ENCODE data around the gene FBXO33.

The FBXO33 gene, protein sequence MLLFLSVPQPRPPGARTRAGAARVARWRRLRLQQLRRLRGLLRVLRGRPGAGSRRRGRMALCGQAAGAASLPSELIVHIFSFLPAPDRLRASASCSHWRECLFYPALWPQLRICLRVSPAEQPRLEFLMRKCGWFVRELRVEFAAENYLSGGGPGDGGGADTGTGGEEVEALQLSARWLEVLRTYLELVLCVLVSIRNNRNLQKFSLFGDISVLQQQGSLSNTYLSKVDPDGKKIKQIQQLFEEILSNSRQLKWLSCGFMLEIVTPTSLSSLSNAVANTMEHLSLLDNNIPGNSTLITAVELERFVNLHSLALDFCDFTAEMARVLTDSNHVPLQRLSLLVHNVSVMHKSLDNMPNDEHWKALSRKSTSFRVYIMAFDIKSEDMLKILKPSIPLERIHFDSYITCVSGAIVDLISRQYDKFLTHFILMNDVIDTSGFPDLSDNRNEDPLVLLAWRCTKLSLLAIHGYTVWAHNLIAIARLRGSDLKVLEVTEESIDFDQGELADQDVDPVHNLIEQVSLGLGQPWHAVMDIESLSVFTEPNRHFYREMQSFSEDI

DNA sequence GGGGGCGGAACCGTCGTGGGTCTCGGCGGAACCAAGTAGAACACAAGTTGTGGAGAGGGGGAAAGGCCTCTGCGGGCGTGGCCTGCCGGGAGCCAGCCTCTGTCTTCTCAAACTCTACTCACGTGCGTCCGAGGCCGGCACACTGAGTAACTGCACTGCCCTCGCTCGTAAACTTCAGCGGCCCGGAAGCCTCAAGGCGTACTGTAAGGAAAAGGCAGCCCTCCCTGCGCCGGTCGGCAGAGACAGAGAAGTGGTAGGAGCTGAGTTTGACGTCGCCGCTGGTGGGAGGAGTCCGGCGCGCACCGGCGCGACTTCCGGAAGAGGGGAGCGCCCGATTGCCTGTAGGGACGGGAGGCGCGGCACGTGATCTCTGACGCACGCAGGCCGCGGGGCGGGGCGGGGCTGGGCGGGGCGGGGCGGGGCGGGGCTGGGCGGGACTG, at the start of gene FBXO33:
FBXO33 (minus strand) TSS at position 255 of the 440 bp plus-strand sequence. CDS start 271 bp downstream, outside the sequence.
- peak; percentile 96 for DNase-seq

DNA sequence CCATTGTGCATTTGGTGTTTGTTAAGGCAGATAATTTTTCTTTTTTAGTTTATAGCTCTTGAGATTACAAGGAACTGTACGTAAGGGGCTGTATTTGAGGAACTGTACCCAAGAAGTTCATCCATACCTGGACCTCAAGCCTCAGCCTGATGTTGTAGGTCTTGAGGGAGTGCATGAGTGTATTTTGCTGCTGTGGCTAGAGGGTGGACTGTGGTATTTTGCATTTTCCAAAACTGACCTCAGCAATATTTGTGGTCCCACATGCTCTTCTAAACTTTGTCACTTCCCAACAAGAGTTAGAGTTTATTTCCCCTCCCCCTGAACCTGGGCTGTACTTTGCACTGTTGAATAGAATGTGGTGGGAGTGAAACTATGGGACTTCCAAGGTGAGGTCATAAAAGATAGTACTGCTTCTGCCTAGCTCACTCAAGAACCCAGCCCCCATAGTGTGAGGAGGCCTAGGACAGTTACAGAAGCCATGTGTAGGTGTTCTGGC, 42.2 kb upstream of the FBXO33 start:
- DNase-seq = no peak

DNA sequence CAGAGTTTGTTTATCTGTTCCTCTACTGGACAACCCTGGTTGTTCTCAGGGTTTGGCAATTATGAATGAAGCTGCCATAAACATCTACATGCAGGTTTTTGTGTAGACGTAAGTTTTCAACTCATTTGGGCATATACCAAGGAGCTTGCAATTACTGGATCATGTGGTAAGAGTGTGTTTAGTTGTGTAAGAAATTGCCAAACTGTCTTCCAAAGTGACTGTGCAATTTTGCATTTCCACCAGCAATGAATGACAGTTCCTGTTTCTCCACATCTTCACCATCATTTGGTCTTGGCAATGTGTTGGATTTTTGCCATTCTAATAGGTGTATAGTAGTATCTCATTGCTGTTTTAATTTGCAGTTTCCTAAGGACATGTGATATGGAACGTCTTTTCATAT, 39.8 kb upstream of the FBXO33 start:
- DNase-seq = no peak

DNA sequence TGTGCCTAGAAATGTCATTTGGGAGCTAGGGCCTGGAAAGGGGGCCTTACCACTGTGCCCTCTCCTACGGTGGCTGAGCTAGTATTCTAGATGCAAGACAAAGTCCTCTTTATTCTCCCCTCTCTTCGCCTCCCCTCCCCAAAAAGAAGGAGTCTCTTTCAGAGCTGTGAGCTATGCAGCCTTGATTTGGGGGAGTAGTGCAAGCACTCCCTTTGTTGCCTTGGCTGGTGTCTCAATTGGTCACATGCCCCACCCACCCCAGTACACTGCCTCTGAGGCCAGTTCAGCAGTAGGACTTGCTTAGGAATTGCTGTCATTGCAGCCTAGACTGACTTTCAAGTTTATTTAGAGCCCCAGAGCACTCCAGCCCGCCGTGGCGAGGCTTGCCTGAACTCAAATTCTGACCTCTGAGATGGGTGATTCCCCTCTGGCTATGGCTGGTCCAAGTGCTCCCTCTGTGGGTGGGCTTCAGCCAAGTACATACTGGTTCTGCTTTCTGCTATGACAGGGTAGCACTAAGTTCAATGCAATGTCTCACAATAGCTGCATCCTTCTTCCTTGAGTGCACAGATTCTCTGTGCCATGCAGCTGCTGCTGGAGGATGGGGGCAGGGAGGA, 37.0 kb upstream of the FBXO33 start:
- DNase-seq = peak; percentile 15

DNA sequence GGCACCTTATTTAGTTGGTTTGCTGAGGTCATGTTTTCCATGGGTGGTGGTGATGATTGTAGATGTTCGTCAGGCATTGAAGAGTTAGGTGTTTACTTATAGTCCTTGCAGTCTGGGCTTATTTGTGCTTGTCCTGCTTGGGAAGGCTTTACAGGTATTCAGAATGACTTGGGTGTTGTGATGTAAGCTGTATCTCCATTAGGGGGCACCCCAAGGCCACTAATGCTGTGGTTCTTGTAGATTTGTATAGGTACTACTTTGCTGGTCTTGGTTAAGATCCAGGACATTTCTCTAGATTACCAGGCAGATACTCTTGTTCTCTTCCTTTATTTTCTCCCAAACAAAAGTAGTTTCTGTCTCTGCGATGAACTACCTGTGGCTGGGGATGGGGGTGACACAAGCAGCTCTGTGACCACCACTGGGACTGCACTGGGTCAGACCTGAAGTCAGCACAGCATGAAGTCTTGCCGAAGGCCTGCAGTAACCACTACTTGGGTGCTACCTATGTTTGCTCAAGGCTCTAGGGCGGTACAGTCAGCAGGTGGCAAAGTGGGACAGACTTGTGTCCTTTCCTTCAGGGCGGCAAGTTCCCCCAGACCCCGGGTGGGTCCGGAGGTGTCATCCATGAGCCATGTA, 35.8 kb upstream of the FBXO33 start:
- peak; percentile 20 for DNase-seq

DNA sequence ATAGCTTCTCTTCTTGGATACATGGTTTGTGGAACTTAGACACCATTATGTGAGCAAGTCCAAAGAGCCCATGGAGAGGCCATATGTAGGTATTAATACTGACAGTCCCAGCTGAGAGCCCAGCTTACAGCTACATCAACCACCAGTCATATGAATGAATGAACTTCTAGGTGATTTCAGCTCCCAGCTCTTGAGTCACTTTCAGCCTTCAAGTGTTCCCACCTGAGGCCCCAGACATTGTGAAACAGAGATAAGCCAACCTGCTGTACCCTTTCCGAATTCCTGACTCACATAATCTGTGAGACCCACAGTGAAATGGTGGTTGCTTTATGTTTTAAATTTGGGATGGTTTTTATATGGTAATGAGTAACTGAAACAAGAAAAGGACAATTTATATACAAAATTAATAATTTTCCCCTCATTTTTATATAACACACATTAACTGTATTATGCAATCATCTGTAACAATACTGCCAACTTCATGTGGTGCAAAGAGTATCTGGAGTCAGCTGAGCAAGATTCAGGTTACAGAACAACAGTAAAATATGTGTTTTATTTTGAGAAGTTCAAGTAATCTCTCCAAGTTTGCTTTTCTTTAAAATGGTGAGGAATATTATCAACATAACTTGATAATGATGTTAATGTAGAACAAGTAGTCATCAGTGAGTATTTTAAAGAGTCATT, 27.7 kb upstream of the FBXO33 start:
- DNase-seq = no peak

DNA sequence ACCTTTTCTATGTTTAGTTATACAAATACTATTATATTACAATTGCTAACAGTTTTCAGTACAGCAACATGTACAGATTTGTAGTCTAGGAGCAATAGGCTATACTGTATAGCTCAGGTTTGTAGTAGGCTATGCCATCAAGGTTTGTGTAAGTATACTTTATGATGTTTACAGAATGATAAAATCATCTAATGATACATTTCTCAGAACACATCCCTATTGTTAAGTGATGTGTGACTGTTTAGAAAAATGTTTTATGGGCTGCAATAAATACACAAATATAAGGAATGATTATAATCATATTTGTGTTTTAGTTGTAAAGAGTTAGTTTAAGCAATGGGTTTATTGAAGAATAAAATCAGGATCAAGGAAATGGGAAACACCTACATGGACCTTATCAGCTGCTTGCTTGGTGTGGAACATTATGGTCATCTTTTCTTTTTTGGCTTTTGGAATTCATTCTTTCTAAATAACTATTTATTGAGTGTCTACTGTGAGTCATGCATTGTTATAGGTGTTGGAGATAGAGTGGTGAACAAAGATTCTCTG, 24.5 kb upstream of the FBXO33 start:
- DNase-seq = no peak

DNA sequence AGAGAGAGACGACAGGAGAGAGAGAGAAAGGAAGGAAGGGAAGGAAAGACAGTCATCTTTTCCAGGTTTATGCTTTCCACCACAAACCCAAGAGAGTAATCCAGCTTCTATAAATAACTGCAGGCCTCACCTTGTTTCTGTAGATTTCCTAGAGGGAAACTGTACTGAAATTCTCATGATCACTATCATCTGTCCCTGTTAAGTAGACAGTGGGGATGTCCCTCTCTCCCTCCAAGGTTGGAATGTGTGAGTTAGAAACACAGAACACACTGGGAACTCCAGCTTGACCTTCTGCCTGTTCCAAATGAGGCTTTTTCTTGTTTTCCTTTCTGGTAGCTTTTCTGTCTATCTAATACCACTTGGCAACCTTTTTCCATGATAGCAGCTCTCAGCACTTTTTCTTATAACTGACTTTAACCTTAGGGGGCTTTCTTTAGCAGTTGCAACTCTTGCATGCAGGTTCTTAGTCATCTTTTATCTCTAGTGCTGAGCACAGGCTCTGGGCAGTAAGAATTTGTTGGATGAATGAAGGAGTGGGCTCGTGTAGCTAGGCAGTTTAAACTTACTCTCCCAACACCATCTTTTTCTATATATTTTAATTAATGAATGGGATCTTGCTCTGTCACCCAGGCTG, 22.8 kb upstream of the FBXO33 start:
- DNase-seq = no peak

DNA sequence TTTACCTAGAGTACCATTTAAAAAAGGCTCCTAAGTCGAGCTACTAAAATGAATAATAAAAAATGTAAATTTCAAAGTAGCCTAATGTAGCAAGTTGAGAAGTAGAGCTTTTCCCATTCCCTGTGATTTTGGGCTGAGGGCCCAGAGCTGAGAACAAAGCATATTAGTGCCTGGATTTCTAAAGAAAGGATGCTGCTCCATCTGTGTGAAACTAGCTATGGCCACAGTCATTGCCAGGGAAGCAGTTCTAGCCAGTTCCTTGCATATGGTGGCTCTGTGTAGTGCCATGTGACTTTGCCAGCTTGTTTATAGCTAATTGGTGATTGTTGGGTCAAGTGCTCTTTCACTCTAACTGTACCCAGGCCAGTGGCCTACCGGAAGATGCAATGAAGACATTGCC, 20.4 kb upstream of the FBXO33 start:
- no peak for DNase-seq

DNA sequence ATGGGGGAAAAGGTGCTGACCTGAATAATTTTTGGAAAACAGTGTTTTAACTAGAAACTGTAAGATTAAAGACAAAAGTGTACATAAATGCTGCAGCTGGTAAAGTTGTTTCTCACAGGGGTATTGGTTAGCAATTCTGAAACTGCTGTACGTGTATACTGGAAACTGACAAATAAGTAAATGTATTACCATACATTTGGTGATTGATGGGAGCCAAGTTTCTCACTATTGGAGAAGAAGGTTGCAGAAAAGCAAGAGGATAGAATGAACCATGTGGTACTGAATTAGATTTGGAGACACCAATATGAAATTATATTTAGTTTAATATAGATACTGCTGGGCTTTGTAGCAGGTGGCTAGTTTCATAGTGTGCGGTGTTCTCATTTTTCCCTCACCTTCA, 19.6 kb upstream of the FBXO33 start:
- no peak for DNase-seq

DNA sequence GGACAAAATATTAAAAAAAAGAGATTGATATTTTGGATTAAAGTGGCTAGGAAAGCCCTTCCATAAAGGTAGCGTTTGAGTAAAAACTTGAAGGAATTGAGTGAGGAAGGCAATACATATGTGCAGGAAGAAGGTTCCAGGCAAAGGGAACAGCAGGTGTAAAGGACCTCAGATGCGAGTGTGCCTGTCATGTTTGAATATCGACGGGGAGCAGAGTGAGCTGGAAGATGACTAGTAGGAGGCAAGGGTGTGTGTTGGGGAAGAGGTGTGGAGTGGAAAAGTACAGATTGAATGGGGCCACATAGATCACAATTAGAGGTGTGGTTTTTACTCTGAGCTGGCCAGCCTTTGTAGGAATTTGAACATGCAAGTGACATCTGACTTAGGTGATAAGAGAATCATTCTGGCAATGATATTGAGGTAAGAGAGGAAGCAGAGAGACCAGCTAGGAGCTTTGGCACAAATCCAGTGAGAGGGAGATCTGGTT, 15.0 kb upstream of the FBXO33 start:
- DNase-seq = no peak

DNA sequence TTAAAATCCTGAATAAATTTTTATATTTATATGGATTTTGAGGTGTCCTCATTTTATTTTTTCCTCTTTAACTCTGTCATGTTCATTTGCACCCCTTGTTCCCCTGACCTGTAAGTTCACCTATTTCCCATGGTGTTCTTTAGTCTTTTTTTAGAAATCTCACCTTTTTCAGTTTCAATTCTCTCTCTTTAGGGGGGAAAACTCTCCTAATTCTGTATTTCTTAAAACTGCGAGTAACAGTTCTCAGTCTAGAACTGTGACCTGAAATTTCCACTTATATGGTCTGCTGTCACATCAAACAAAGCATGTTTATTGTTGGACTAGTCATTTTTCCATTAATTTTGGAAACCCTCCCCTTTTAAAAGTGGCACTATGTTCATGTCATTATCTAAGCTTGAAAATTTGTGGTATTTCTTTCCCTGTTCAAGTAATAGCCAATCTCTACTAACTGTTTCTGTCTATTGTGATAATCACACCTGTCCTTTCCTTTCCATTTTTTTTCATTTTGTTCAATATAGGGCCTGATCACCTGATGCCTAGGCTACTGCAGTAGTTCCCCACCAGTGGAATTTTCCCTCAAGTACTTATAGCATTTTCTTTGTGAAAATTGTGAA, 14.0 kb upstream of the FBXO33 start:
- DNase-seq = no peak

DNA sequence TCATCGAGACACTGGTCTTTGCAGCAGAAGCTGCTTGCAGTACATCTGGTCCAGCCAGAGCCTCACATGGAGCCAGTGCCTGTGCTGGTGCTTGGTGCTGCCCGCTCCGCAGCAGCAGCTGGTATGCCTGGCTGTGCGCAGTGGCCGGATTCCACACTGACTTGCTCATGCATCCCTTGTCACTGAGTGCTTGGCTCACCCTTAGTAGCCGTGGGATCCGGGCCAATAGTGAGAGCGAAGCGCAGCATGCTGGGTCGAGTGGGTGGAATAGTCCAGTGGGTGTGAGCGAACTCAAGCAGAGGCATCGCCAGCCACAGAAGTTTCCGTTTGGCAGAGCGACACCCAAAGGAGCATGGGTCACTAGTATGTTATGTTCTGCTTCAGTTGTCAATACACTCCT, 10.1 kb upstream of the FBXO33 start:
- DNase-seq = no peak

DNA sequence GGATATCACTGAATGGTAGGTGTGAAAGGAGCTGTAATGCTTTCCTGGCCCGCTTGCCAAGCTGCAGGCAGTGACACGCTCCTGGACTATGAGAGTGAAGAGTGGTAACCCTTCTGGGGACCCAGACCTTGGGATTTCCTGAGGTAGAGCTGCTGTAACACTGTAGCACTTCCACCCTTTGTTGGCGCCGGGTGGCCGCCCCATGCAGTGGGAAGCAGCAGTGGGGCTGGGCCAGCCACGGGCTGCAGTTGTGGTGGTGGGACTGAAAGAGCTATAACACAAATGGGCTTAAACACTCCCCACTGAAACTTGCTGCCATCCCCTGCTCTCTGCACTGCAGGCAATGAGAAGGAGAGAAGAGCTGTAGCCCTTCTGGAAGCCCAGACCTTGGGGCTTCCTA, 9.6 kb upstream of the FBXO33 start:
- no peak for DNase-seq

DNA sequence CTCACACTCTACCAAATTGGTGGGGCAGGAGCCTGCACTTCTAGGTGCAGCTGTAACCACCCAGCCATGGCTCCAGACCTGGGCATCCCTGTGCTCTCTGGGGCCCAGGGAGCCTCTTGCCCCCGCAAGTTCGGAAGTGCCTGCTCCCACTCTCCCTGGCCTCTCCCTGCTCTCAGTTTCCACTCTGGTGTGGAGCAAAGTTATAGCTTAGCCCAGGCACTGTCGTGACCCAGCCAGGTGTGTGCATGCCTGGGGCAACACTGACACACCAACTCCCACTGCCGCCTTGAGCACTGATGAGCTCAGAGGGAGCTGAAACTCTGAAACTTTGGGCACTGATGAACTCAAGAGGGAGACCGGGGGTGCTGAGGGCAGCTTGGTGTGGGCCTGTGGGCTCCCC, 8.7 kb upstream of the FBXO33 start:
- DNase-seq = no peak

DNA sequence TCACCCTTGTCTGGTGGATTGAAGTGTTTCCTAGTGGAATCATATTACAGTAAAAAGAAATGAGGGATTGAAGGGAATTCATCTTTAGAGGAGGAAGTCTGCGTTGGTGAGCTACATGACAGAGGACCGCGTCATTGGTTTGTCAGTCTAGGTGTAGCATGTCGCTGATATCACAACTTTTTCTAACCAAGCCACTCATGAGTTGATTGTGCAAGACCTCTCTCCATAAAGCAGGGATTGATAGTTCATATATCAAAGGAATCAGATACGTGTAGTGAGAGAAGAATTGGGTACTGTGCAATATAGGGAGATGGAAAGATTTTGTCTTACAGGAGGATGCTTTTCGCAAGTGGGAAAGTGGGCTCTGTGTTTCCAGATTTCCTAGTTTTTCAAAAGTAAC, 3.0 kb upstream of the FBXO33 start:
- DNase-seq = no peak

DNA sequence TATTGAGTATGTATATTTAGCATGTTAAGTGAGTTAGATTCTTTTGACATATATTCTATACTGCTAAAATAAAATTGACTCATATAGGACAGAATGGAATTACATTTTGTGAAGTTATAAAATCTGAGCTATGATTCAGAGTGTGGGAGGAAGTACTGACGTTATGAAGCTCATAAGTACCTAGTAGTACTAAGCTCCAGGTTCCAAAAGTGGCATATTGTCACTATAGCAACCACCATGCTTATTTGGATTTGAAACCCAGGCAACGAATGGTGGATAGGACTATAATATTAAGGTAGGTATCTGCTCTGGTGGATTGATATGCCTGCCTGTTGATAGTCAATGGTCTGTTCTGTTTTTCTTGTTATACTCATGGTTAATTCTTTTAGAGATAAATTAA, 2.2 kb upstream of the FBXO33 start:
- no peak for DNase-seq

DNA sequence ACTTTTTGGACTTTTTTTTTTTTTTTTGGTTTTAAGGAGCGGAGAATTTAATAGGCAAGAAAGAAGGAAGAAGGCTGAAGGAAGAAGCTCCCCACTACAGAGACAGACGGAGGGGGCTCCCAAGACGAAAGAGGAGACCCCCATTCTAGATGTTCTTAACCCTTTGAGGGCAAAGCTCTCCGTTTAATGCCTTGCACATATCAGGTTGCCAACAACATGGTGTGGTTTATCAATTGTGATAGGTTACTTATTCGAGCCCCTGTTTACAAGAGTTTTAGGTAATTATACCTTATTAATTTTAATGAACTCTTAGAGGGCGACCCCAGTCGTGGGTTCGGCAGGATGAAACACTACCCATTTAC, 1.2 kb upstream of the FBXO33 start:
- DNase-seq = no peak

DNA sequence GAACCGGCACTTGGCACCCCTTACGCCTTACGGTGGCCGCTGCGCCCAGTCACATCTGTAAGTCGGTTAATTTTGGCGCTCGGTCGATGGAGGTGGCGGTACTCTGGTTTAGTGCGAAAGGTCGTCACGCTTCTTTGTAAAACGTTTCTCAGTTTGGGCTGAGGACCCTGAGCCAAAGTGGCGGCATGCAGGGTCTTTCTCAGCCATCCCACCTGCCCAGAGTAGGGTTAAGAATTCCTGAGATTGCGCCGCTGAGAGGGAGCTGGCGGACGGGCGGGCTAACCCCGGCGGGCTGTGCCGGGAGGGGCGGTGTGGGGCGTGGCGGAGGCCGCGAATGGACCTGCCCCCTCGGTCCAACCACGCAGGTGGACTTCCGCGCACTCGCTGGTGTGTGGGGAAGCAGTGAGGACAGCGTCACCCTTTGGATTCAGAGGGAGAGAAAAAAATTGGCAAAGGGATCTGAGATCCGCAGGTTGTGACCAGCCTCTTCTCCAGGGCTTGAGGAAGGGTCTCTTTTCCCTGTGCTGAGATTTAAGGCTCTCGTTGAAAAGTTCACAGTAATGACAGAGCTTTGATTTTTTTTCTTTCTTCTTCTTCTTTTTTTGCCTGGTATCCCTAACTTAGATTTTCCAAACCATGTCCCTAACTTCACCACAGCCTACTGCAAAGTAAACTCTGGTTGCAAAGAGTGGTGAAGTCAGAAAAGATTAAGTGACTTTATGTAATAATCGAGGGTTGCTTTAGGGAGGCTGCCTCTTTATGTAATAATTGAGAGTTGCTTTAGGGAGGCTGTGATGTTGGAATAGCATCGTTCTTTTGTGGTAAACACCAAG, 602 bp upstream of the FBXO33 start:
- peak; percentile 65 for DNase-seq

DNA sequence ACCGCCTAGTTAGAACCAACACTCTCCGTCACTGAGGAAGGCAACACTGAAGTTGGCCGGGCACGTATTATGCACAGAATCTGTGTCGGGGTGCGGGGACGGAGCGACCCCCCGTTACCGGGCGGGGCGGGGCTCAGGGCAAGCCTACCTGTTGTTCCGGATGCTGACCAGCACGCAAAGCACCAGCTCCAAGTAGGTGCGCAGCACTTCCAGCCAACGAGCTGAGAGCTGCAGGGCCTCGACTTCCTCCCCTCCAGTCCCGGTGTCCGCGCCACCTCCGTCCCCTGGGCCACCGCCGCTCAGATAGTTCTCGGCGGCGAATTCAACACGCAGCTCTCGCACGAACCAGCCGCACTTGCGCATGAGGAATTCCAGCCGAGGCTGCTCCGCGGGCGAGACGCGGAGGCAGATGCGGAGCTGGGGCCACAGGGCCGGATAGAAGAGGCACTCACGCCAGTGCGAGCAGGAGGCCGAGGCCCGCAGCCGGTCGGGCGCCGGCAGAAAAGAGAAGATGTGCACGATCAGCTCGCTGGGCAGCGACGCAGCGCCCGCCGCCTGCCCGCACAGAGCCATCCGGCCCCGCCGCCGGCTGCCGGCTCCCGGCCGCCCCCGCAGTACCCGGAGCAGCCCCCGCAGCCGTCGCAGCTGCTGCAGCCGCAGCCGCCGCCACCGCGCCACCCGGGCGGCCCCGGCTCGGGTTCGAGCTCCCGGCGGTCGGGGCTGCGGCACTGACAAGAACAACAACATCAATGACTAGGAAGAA, 636 bp downstream of the FBXO33 start:
- DNase-seq = peak; percentile 39
